Amniotic stem cell (primary cell): Measurements from ENCODE around the gene CCDC85B.
A peak's percentile ranks its signal among the peaks of the same experiment; 100 is the strongest.
"Not testable (repeated sequence)": the region's sequence is repeated elsewhere in the genome, so short reads cannot be mapped to it uniquely, and the experiment has no call there.

Experiments
- DNase-seq: peaks from one replicate; lab custom pipeline; 2025; lab: John Stamatoyannopoulos, UW

CCDC85B gene

GRCh38 chr11:65890324-65891218 is at the start of gene CCDC85B:
Gene CCDC85B (plus strand): TSS chr11:65890673. CDS start chr11:65890784, 111 bp downstream.
- DNase-seq = peak; percentile 96

- DNase-seq = no peak
Observed at GRCh38 chr11:65842144-65842543, 48.3 kb upstream of the CCDC85B start.

- no peak for DNase-seq
Observed at GRCh38 chr11:65843811-65844210, 46.7 kb upstream of the CCDC85B start.

GRCh38 chr11:65844231-65844872 is 46.1 kb upstream of the CCDC85B start:
- no peak for DNase-seq

- no peak for DNase-seq
Observed at GRCh38 chr11:65847746-65848145, 42.7 kb upstream of the CCDC85B start.

- DNase-seq = not testable (repeated sequence)
Observed at GRCh38 chr11:65848693-65849092, 41.8 kb upstream of the CCDC85B start.

- no peak for DNase-seq
Observed at GRCh38 chr11:65849366-65849765, 41.1 kb upstream of the CCDC85B start.

- DNase-seq = no peak
Observed at GRCh38 chr11:65849771-65850216, 40.7 kb upstream of the CCDC85B start.

GRCh38 chr11:65850217-65851082 is 40.0 kb upstream of the CCDC85B start:
- no peak for DNase-seq

- DNase-seq = no peak
Observed at GRCh38 chr11:65851083-65851579, 39.3 kb upstream of the CCDC85B start.

GRCh38 chr11:65851811-65852507 is 38.5 kb upstream of the CCDC85B start:
- DNase-seq = no peak

GRCh38 chr11:65852508-65853245 is 37.8 kb upstream of the CCDC85B start:
- no peak for DNase-seq

- no peak for DNase-seq
Observed at GRCh38 chr11:65853246-65853979, 37.1 kb upstream of the CCDC85B start.

GRCh38 chr11:65854161-65854592 is 36.3 kb upstream of the CCDC85B start:
- no peak for DNase-seq

GRCh38 chr11:65854852-65855837 is 35.3 kb upstream of the CCDC85B start:
- DNase-seq = no peak

GRCh38 chr11:65855927-65856363 is 34.5 kb upstream of the CCDC85B start:
- DNase-seq = no peak

GRCh38 chr11:65856689-65857499 is 33.6 kb upstream of the CCDC85B start:
- no peak for DNase-seq

GRCh38 chr11:65857500-65857852 is 33.0 kb upstream of the CCDC85B start:
- DNase-seq = no peak
